Hepatocyte (in vitro differentiated cells): Measurements from ENCODE around the gene XXYLT1. TPM values are rescaled to one million over a fixed set of nuclear protein-coding genes. Genes with fewer than 3 reads are reported as not detected.

ENCODE experiments used
- DNase-seq: peaks from one replicate; pipeline ENCODE4 v3.0.0-alpha.2; 2016; ENCODE audit warnings: low spot score
- H2AFZ ChIP-seq: fragments of 200-600 bp; sonication (generic); 2 replicates; pipeline ENCODE4 v1.6.0; 2016; ENCODE audit warnings: antibody characterized with exemption, mild to moderate bottlenecking
- H3K27ac ChIP-seq: fragments of 200-600 bp; sonication (generic); 2 replicates; pipeline ENCODE4 v1.5.1; 2016; ENCODE audit warnings: mild to moderate bottlenecking
- H3K27me3 ChIP-seq: fragments of 200-600 bp; sonication (generic); 2 replicates; pipeline ENCODE4 v1.6.1; 2016
- H3K36me3 ChIP-seq: fragments of 200-600 bp; sonication (generic); replicated peaks from 2 replicates; pipeline ENCODE4 v1.5.1; 2016; ENCODE audit warnings: low read depth; ENCODE audit not compliant: insufficient read depth
- H3K4me1 ChIP-seq: fragments of 200-600 bp; sonication (generic); 2 replicates; pipeline ENCODE4 v1.5.1; 2016; ENCODE audit warnings: mild to moderate bottlenecking, moderate library complexity; ENCODE audit not compliant: insufficient read depth
- H3K4me2 ChIP-seq: fragments of 200-600 bp; sonication (generic); 2 replicates; pipeline ENCODE4 v1.6.0; 2016
- H3K4me3 ChIP-seq: fragments of 200-600 bp; sonication (generic); 2 replicates; pipeline ENCODE4 v1.5.1; 2016; ENCODE audit warnings: mild to moderate bottlenecking
- H3K79me2 ChIP-seq: fragments of 200-600 bp; sonication (generic); 2 replicates; pipeline ENCODE4 v1.6.0; 2017; ENCODE audit warnings: mild to moderate bottlenecking
- H3K9me2 ChIP-seq: fragments of 200-600 bp; sonication (generic); replicated peaks from 2 replicates; pipeline ENCODE4 v1.6.0; 2017; ENCODE audit warnings: mild to moderate bottlenecking; ENCODE audit not compliant: insufficient read depth
- H3K9me3 ChIP-seq: fragments of 200-600 bp; sonication (generic); 2 replicates; pipeline ENCODE4 v1.5.1; 2016; ENCODE audit warnings: low read depth, mild to moderate bottlenecking
- H4K20me1 ChIP-seq: fragments of 200-600 bp; sonication (generic); 2 replicates; pipeline ENCODE4 v1.6.0; 2016; ENCODE audit warnings: mild to moderate bottlenecking; ENCODE audit not compliant: insufficient read depth, poor library complexity, severe bottlenecking
- CTCF ChIP-seq: fragments of 200-600 bp; sonication (generic); IDR thresholded peaks from 2 replicates; pipeline ENCODE4 v1.5.1; 2016; ENCODE audit warnings: antibody characterized with exemption, mild to moderate bottlenecking; ENCODE audit not compliant: poor library complexity
- EZH2 ChIP-seq: fragments of 200-600 bp; sonication (generic); IDR thresholded peaks from 2 replicates; pipeline ENCODE4 v1.6.1; 2016; ENCODE audit warnings: antibody characterized with exemption, mild to moderate bottlenecking, borderline replicate concordance
- EZH2phosphoT487 ChIP-seq: fragments of 200-600 bp; sonication (generic); IDR thresholded peaks from one replicate; pipeline ENCODE4 v1.6.1; 2018; ENCODE audit warnings: antibody characterized with exemption, mild to moderate bottlenecking, low read depth, moderate library complexity; ENCODE audit not compliant: unreplicated experiment, severe bottlenecking
- WGBS: methylation state at CpG from one replicate; pipeline ENCODE4 v1.1.6; 2016; ENCODE audit warnings: low lambda C conversion rate; ENCODE audit errors: missing lambda C conversion rate; 5-methylcytosine and 5-hydroxymethylcytosine counted together
- polyA plus RNA-seq: library from polyadenylated mRNA; unstranded; fragments of >200 nt; fragmentation: Nextera tagmentation; extraction: Ambion mirVana; gene quantifications from 2 replicates; pipeline ENCODE4 v1.2.1, GENCODE V29; 2016
- total RNA-seq: library from RNA; depleted of rRNA; stranded (reverse); fragments of >200 nt; gene quantifications from 2 replicates; pipeline ENCODE4 v1.2.3, GENCODE V29; 2014

Gene XXYLT1
- total and polyA plus RNA-seq, 2 experiments from 2014 or later, result 20.9 to 25.6 TPM

- peaks cover 3% of the 10 kb centered on the region for H3K4me1 ChIP-seq
- DNase-seq, result no peak
- no peak overlapping the region for H3K4me2 ChIP-seq
- H3K27ac ChIP-seq, result peak overlapping the region; percentile 71
- H3K4me3 ChIP-seq, result no peak overlapping the region
- H3K9me2 ChIP-seq, result no peaks in the 10 kb centered on the region
- H3K9me3 ChIP-seq, result no peaks in the 10 kb centered on the region
- H3K79me2 ChIP-seq, result no peaks in the 10 kb centered on the region
- H3K36me3 ChIP-seq, result no peaks in the 10 kb centered on the region
- no peaks in the 10 kb centered on the region for H3K27me3 ChIP-seq
- no peak for TF ChIP-seq CTCF
- TF ChIP-seq EZH2phosphoT487, result no peak
- TF ChIP-seq EZH2, result no peak
- 89% methylated on average over 13 of the region's 13 CpGs for WGBS
- H2AFZ ChIP-seq, result no peak overlapping the region
- no peaks in the 10 kb centered on the region for H4K20me1 ChIP-seq
These were observed 184.1 kb downstream of the XXYLT1 start for GRCh38 chr3:195086885-195087284.

- 81% methylated on average over 4 of the region's 4 CpGs for WGBS
- Histone ChIP-seq H4K20me1 (no peaks in the 10 kb centered on the region), H3K27ac (no peak overlapping the region), H3K9me3 (no peaks in the 10 kb centered on the region), H3K9me2 (no peaks in the 10 kb centered on the region), H3K27me3 (no peaks in the 10 kb centered on the region), H3K79me2 (no peaks in the 10 kb centered on the region), H3K4me1 (peaks cover 4% of the 10 kb centered on the region), H2AFZ (no peak overlapping the region), H3K4me2 (no peak overlapping the region), H3K36me3 (no peaks in the 10 kb centered on the region), H3K4me3 (no peak overlapping the region)
- TF ChIP-seq EZH2phosphoT487, result no peak
- TF ChIP-seq EZH2, result no peak
- no peak for TF ChIP-seq CTCF
- DNase-seq, result no peak
These were observed 184.6 kb downstream of the XXYLT1 start for GRCh38 chr3:195086341-195086740.

DNA sequence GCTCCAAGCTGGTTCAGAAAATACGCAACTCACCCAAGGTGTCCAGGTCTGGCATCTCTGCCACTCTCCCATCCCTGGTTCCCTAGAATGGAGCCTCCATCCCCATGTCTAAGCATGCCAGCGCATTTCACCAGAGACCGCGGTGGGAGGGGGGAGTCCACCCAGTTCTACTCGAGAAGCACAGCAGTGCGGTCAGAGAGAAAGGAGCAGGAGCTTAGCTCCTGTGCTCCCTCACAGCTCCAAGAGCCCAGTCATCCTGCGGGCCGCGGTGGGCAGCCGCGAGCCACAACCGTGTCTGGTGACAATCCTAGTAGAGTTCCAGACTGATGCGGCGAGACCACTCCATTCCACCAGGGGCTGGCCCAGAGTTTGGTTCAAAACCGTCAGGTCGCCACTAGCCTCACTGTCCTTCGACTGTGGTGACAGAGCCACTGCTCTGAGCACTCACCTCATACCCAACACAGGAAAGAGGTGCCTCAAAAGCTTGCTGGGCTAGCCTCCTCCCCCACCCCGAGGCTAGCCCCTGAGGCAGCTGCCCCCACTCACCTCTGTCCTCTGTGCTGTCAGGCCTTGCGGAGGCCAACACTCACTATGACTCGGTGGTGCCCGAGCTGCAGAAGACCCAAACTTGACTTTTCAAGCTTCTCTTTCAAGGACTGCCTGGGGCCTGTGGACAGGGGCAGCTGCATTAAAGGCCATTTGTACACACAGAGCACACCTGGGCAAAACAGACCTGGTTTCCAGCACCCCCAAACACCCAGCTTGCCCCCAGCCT lies 185.4 kb downstream of the XXYLT1 start:
- H2AFZ ChIP-seq, result no peak overlapping the region
- no peak overlapping the region for H3K27ac ChIP-seq
- H3K27me3 ChIP-seq, result no peaks in the 10 kb centered on the region
- no peaks in the 10 kb centered on the region for H4K20me1 ChIP-seq
- no peaks in the 10 kb centered on the region for H3K36me3 ChIP-seq
- DNase-seq, result no peak
- TF ChIP-seq EZH2, result no peak
- TF ChIP-seq EZH2phosphoT487, result no peak
- TF ChIP-seq CTCF, result no peak
- H3K9me2 ChIP-seq, result no peaks in the 10 kb centered on the region
- no peaks in the 10 kb centered on the region for H3K9me3 ChIP-seq
- no peak overlapping the region for H3K4me2 ChIP-seq
- H3K4me1 ChIP-seq, result peaks cover 9% of the 10 kb centered on the region
- WGBS, result 97% methylated on average over 17 of the region's 21 CpGs
- H3K4me3 ChIP-seq, result no peak overlapping the region
- no peaks in the 10 kb centered on the region for H3K79me2 ChIP-seq

GRCh38 chr3:195084746-195085145 lies 186.2 kb downstream of the XXYLT1 start:
- H3K4me3 ChIP-seq, result no peak overlapping the region
- no peak for TF ChIP-seq CTCF
- TF ChIP-seq EZH2phosphoT487, result no peak
- TF ChIP-seq EZH2, result no peak
- H4K20me1 ChIP-seq, result no peaks in the 10 kb centered on the region
- no peaks in the 10 kb centered on the region for H3K79me2 ChIP-seq
- peaks cover 12% of the 10 kb centered on the region for H3K4me1 ChIP-seq
- no peak overlapping the region for H2AFZ ChIP-seq
- H3K9me2 ChIP-seq, result no peaks in the 10 kb centered on the region
- H3K27ac ChIP-seq, result no peak overlapping the region
- WGBS, result 95% methylated on average over 5 of the region's 5 CpGs
- no peaks in the 10 kb centered on the region for H3K9me3 ChIP-seq
- no peaks in the 10 kb centered on the region for H3K36me3 ChIP-seq
- no peak overlapping the region for H3K4me2 ChIP-seq
- no peak for DNase-seq
- no peaks in the 10 kb centered on the region for H3K27me3 ChIP-seq
